Ramos (cell line): ENCODE data around the gene ITIH2.
"Not testable (repeated sequence)": the region's sequence is repeated elsewhere in the genome, so short reads cannot be mapped to it uniquely, and the experiment has no call there.

Experiments used
- in situ Hi-C: fragments of 300-500 bp; cut with MboI; formaldehyde crosslinking; loops from one replicate; pipeline ENCODE4 v1.14.3; 2022; ENCODE audit warnings: low sequenced_read_pairs; ENCODE audit not compliant: unreplicated experiment

The ITIH2 gene

GRCh38 chr10:7738536-7739407 lies 35.7 kb downstream of the ITIH2 start:
- in situ Hi-C loops: no loop called here

DNA sequence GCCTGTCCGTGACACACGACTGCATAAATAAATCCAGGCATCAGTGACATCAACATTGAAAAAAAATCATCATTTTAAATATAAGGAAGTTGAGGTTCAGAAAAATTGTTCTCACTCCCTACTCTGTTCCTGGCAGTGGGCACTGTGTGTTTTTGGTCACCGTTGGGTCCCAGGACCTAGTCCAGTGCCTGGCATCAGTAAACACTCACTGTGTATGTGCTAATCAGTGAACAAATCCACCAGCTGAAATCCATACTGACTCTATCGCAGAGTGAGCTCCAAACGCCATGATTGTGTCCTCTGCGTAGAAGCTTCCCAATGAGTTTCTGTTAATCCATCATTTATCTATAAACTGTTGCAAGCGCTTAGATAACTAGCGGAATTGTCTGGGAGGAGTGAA lies 41.2 kb downstream of the ITIH2 start:
- in situ Hi-C loops: no loop called here

DNA sequence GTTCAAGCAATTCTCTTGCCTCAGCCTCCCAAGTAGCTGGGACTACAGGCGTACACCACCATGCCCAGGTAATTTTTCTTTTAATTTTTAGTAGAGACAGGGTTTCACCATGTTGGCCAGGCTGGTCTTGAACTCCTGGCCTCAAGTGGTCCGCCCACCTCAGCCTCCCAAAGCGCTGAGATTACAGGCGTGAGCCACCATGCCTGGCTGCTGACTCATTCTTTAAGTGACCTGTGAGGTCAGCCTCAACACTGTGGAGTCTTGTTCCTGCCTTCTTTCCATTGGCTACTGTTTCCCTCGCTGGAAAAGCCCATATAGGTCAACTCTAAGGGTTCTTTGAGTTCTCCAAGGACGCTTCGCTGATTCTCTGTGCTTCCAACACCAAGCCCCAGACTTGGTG lies 45.5 kb downstream of the ITIH2 start:
- in situ Hi-C loops: not testable (repeated sequence)

- in situ Hi-C loops: no loop called here
Measured at GRCh38 chr10:7750222-7750621, 47.1 kb downstream of the ITIH2 start.

DNA sequence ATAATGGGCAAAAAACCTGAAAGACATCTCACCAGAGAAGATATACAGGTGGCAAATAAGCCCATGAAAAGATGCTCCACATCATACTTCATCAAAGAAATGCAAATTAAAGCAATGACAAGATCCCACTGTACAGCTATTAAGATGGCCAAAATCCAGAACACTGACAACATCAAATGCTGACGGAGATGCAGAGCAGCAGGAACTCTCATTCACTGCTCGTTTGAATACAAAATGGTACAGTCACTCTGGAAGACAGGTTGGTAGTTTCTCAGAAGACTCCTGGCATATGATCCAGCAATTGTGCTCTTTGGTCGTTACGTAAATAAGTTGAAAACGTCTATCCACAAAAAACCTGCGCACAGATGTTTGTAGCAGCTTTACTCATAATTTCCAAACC lies 49.1 kb downstream of the ITIH2 start:
- in situ Hi-C loops: no loop called here

DNA sequence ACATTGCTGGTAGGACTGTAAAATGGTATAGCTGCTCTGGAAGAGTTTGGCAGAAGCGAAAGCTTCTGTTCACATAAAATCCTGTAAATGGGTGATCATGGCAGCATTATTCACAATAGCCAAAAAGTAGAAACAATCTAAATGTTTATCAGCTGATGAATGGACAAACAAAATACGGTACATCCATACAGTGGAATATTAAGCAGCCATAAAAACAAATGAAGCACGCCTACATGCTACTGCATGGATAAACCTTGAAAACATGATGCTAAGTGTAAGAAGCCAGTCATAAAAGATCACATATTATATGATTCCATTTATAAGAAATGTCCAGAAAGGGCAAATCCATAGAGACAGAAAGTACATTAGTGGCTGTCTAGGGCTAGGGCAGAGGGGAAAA lies 52.0 kb downstream of the ITIH2 start:
- in situ Hi-C loops: no loop called here

DNA sequence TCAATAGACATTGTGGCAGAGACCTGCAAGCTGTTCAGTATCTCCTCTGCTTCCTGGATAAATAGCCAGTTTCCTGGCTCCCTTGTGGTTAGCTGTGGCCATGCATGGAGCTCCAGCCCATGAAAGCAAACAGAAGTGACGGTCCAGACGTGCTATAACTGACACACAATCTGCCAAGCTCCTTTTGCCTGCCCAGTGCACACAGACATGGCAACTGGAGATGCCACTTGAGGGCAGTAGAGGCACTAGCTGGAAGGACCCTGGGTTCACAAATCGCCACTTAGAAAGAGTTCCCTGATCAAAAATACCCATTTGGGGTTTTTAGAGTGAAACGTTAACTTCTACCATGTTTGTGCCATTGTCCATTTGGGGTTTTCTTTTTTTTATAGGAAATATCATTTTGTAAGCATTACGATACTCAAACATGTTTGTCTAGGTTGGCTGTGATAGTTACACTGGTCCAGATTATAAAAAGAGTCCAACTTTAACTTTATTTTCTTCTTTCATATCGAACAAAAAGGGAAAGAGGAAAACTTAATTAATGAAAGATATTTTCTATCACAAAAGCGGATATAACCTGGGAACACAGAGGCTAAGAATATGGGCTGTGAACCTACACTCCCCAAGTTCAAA lies 53.4 kb downstream of the ITIH2 start:
- in situ Hi-C loops: no loop called here

DNA sequence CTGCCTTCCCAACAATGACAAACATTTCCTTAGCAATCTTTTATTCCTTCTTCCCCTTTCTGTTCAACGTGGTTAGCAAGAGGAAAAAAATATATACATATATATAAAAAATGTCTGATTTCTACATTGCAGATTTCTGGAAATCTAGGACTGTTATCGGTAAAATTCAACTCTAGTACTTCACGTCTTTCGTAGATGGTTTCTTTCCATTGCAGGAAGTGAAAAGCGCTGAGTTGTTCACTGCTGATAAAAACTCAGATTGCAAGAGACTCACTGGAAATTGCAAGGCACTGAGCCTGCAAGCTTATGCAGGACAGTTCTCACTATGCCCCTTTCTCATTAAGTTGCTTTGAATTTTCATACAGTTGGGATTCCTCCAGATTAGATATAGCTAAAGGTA lies 60.8 kb downstream of the ITIH2 start:
- in situ Hi-C loops: no loop called here

DNA sequence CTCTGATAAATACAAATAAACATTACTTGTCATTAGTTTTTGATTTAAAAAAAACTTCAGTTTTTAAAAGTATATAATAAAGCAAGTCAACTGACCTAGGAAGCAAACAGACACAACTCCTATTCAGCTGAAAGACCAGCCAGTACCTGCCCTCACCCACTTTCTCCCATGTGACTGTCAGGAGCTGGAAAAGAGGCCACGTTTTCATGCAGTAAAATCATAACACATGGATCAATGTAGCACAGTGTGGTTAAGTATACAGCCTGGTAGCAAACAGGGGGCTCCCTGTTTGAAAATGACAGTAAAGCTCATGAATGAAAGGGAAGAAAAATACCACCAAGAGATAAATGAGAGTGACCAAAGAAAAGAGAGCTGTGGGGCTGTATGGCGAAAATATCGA lies 63.1 kb downstream of the ITIH2 start:
- in situ Hi-C loops: no loop called here

GRCh38 chr10:7767209-7767608 lies 64.1 kb downstream of the ITIH2 start:
- in situ Hi-C loops: no loop called here

GRCh38 chr10:7768417-7768816 lies 65.3 kb downstream of the ITIH2 start:
- in situ Hi-C loops: no loop called here

GRCh38 chr10:7773845-7774801 lies 71.0 kb downstream of the ITIH2 start:
- in situ Hi-C loops: no loop called here

GRCh38 chr10:7776777-7777176 lies 73.7 kb downstream of the ITIH2 start:
- in situ Hi-C loops: no loop called here

DNA sequence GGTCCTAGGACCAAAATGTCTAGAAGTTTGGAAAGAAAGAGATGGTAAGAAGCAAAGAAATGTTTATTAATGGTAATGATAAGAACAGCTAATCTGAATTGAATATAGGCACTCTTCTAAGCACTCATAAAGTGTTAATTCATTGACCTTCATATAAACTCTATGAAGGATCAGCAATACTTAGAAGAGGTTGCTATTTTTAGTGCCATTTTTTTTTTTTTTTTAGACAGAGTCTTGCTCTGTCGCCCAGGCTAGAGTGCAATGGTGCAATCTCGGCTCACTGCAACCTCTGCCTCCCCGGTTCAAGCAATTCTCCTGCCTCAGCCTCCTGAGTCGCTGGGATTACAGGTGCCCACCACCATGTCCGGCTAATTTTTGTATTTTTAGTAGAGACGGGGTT lies 79.1 kb downstream of the ITIH2 start:
- in situ Hi-C loops: not testable (repeated sequence)

- in situ Hi-C loops: no loop called here
Measured at GRCh38 chr10:7786430-7786829, 83.3 kb downstream of the ITIH2 start.

- in situ Hi-C loops: no loop called here
Measured at GRCh38 chr10:7787150-7787856, 84.2 kb downstream of the ITIH2 start.

DNA sequence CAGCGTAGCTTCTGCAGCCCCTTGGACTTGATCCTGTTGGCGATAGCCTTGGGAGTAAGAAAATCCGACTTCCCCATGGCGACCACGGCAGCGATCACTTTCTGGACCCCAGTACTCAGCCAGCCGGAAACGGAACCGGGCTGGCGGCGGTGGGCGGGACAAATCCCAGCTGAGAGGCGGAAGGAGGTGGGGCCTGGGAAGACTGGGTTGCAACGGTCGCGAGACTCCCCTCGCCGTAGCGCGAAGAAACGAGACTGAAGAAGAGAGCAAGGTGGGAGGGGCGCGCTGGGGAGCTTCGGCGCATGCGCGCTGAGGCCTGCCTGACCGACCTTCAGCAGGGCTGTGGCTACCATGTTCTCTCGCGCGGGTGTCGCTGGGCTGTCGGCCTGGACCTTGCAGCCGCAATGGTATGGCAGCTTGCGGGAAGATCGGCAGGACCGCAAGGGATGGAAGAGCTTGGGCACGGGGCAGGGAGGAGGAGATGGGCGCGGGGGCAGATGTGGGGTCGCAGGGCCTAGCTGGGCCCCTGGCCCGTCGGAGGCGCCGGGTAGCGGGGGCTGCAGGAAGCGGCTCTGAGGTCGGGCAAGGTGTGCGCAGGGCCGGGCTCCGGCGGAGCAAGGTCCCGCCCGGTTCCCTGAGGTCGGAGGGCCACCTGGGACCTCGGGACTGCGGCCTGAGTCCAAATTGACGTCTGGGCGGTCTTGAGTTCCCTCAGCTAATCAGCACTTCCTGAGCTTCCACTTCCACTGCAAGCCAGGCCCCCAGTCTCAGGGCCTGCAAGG lies 84.9 kb downstream of the ITIH2 start, which contains the start of the genes ATP5F1C and KIN:
ATP5F1C (plus strand) TSS at position 321 of the 782 bp plus-strand sequence; CDS start at position 352, 31 bp downstream.
KIN (minus strand) TSS at position 137 of the 782 bp plus-strand sequence; CDS start at position 77, 60 bp downstream.
- in situ Hi-C loops: no loop called here

DNA sequence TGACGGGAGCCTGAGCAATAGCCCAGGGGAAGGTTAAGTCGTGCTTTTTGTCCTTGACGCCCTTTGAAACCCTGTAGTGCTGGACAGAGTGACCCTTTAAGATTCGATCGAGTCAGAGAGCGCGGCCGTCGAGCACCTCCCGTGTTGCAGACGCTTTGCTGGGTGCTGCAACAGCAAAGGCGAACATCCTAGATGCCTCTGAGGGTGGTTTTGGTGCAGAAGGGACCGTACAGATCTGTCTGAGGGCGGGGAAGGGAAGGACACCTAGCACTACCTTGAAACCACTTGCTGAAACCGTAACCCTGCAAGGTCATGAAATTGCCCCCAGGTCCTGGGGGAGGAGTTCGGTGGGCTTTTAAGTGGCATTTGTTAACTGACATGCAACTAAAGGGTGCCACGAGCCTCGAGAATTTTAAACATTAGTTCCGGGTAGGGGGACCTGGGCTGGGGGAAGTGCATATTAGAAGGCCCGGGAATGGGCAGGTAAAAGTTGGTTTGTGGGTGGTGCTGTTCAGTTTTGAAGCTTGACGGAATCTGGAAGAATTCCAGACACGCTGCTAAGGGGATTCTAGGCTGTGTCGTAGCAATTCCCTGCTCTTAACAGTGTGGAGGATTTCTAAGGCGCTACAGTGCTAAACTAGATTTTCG lies 85.6 kb downstream of the ITIH2 start:
- in situ Hi-C loops: no loop called here

DNA sequence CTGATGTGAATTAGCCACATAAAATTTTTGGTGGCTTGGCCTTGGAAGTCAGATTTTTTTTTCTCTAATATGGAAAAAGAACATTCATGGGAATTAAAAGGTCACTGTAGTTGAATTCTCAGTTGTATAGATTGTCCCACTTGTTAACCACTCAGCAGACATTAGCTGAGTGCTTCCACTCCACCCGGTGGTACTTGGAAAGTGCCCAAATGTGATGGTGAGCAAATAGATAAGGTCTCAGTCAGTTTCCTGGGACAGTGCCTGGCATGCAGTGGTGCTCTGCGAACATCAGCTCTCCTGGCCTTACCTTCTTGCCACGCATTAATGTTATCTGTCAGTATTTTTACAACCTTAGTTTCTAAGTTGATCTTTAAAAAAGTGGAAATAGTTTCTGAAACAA lies 86.3 kb downstream of the ITIH2 start:
- in situ Hi-C loops: no loop called here
